ENCODE measurements around the gene VILL.
"Not testable (repeated sequence)": the region's sequence is repeated elsewhere in the genome, so short reads cannot be mapped to it uniquely, and the experiment has no call there.

VILL gene

GRCh38 chr3:37985637-37986320 lies 4.8 kb upstream of the VILL start:
- no peaks in the 10 kb centered on the region for H3K9me3 ChIP-seq (ENCODE audit: low read depth, low read length)
- no peak overlapping the region for H3K27ac ChIP-seq
- DNase-seq (ENCODE audit: low read depth, low spot score) = no peak
- TF ChIP-seq FOXP2 (optimal IDR thresholded peaks at IDR 0.05; ENCODE audit: control extremely low read depth, extremely low read length, insufficient read depth) (no peak), POLR2AphosphoS5 (IDR thresholded peaks at IDR 0.05; ENCODE audit: borderline replicate concordance, low read depth, low read length) (no peak), EZH2 (IDR thresholded peaks at IDR 0.05) (no peak)
- no peaks in the 10 kb centered on the region for H3K36me3 ChIP-seq (ENCODE audit: insufficient read depth, low read length)
- H3K4me3 ChIP-seq = no peak overlapping the region
- no peak overlapping the region for H3K9ac ChIP-seq (ENCODE audit: insufficient read length)

DNA sequence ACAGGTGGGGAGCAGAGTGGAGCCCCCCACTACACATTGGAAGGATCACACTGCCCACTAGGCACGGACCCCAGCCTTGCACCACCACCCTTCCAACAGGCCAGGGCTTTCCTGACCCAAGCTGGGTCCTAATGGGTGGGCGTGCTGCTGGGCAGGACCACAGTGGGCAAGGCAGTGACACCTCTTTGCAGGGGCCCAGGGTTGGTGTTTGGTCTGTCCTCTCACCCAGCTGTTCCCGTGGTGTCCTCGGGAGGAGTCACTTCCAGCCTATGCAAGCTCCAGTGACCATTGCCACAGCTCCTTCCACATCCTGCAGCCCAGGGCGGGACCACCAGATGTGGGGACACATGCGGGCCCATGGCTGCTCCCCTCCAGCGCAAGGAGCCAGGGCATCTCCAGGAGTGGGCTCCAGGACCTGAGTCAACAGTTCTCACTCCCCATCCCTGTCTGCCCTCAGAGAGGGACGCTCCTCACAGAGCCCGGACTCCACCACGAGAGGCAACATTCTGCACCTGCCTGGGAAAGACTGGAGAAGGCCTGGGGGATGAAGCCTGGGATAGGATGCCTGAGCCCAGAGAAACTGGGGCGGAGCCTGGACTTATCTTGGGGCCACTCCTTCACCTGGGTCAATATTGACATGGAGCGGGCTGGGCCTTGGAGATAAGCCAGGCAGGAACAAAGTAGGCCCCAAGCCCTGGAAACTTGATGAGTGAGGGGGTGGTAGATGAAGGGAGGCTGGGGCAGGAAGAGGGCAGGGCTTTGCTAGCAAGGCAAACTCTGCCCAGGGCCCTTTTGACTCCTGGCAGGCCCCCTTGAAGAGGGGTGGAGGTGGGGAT lies 3.9 kb upstream of the VILL start:
- H3K4me3 ChIP-seq = no peak overlapping the region
- H3K9me3 ChIP-seq (ENCODE audit: low read depth, low read length) = no peaks in the 10 kb centered on the region
- TF ChIP-seq POLR2AphosphoS5 (IDR thresholded peaks at IDR 0.05; ENCODE audit: borderline replicate concordance, low read depth, low read length) (no peak), EZH2 (IDR thresholded peaks at IDR 0.05) (no peak), FOXP2 (optimal IDR thresholded peaks at IDR 0.05; ENCODE audit: control extremely low read depth, extremely low read length, insufficient read depth) (no peak)
- no peaks in the 10 kb centered on the region for H3K36me3 ChIP-seq (ENCODE audit: insufficient read depth, low read length)
- no peak overlapping the region for H3K27ac ChIP-seq
- DNase-seq (ENCODE audit: low read depth, low spot score) = no peak
- H3K9ac ChIP-seq (ENCODE audit: insufficient read length) = no peak overlapping the region

GRCh38 chr3:37987315-37987697 lies 3.3 kb upstream of the VILL start:
- Histone ChIP-seq H3K4me3 (no peak overlapping the region), H3K36me3 (ENCODE audit: insufficient read depth, low read length) (no peaks in the 10 kb centered on the region), H3K9me3 (ENCODE audit: low read depth, low read length) (no peaks in the 10 kb centered on the region), H3K27ac (no peak overlapping the region), H3K9ac (ENCODE audit: insufficient read length) (no peak overlapping the region)
- no peak for TF ChIP-seq EZH2 (IDR thresholded peaks at IDR 0.05)
- no peak for TF ChIP-seq POLR2AphosphoS5 (IDR thresholded peaks at IDR 0.05; ENCODE audit: borderline replicate concordance, low read depth, low read length)
- TF ChIP-seq FOXP2 (optimal IDR thresholded peaks at IDR 0.05; ENCODE audit: control extremely low read depth, extremely low read length, insufficient read depth) = no peak
- no peak for DNase-seq (ENCODE audit: low read depth, low spot score)

DNA sequence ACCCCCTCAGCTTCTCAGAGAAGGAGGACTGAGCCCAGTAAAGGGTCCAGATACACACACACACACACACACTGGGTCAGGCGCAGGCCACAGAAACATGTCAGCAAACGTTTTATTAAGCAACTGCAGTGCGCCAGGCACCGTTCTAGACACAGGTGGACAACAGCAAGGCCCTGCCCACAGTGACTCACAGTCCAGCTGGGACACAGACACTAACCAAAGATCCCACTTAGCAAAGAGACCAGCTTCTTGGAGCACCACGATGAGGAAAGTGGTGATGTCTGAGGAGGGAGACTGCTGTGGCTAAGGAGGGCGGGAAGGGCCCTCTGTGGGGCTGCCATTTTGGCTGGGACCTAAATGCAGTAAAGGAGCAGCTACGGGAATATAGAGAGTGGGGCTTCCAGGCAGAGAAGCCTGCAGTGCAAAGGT lies 2.8 kb upstream of the VILL start:
- no peak for DNase-seq (ENCODE audit: low read depth, low spot score)
- no peak overlapping the region for H3K27ac ChIP-seq
- no peak overlapping the region for H3K9ac ChIP-seq (ENCODE audit: insufficient read length)
- TF ChIP-seq EZH2 (IDR thresholded peaks at IDR 0.05) = no peak
- TF ChIP-seq FOXP2 (optimal IDR thresholded peaks at IDR 0.05; ENCODE audit: control extremely low read depth, extremely low read length, insufficient read depth) = no peak
- TF ChIP-seq POLR2AphosphoS5 (IDR thresholded peaks at IDR 0.05; ENCODE audit: borderline replicate concordance, low read depth, low read length) = no peak
- no peak overlapping the region for H3K4me3 ChIP-seq
- no peaks in the 10 kb centered on the region for H3K9me3 ChIP-seq (ENCODE audit: low read depth, low read length)
- no peaks in the 10 kb centered on the region for H3K36me3 ChIP-seq (ENCODE audit: insufficient read depth, low read length)

DNA sequence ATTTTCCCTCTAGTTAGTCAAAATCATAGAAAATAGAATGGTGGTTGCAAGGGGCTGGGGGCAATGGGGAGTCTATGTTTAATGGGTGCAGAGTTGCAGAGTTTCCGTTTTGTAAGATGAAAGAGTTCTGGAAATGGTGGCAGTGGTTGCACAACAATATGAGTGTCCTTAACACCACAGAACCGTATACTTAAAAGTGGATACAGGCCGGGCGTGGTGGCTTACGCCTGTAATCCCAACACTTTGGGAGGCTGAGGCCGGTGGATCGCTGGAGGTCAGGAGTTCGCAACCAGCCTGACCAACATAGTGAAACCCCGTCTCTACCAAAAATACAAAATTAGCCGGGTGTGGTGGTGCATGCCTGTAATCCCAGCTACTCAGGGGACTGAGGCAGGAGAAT lies 2.2 kb upstream of the VILL start:
- not testable (repeated sequence) for H3K9me3 ChIP-seq (ENCODE audit: low read depth, low read length); H3K27ac ChIP-seq; H3K4me3 ChIP-seq; H3K9ac ChIP-seq (ENCODE audit: insufficient read length); DNase-seq (ENCODE audit: low read depth, low spot score); H3K36me3 ChIP-seq (ENCODE audit: insufficient read depth, low read length)

DNA sequence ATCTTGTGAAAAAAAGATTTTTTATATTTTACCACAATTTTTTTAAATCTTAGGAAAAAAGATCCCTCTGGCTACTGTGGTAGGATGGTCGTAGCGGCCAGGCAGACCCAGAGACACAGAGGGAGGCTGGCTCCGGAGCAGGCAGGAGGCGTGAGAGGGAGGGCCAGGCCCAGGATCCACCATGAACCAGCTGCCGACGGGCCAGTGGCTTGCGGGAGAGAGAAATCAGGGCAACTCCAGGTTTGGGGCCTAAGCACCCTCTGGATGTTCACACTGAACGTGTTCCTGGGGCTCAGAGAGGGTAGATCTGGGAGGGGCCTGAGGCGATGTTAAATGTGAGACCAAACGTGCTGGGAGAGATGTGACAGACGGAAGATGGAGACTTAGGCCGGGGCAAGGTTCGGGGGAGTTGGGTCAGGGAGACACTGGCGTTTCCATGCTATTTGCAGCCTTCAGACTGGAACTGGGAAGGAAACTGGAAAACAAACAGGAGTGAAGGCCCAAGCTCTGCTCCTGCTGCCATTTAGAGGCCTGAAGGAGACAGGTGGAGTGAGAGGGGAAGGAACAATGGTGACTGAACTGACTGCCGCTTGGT lies 1.6 kb upstream of the VILL start:
- Histone ChIP-seq H3K9me3 (ENCODE audit: low read depth, low read length) (no peaks in the 10 kb centered on the region), H3K4me3 (no peak overlapping the region), H3K27ac (no peak overlapping the region), H3K36me3 (ENCODE audit: insufficient read depth, low read length) (no peaks in the 10 kb centered on the region), H3K9ac (ENCODE audit: insufficient read length) (no peak overlapping the region)
- no peak for DNase-seq (ENCODE audit: low read depth, low spot score)
- TF ChIP-seq POLR2AphosphoS5 (IDR thresholded peaks at IDR 0.05; ENCODE audit: borderline replicate concordance, low read depth, low read length) (no peak), EZH2 (IDR thresholded peaks at IDR 0.05) (no peak), FOXP2 (optimal IDR thresholded peaks at IDR 0.05; ENCODE audit: control extremely low read depth, extremely low read length, insufficient read depth) (no peak)

- no peak overlapping the region for H3K27ac ChIP-seq
- no peaks in the 10 kb centered on the region for H3K9me3 ChIP-seq (ENCODE audit: low read depth, low read length)
- TF ChIP-seq POLR2AphosphoS5 (IDR thresholded peaks at IDR 0.05; ENCODE audit: borderline replicate concordance, low read depth, low read length) = no peak
- TF ChIP-seq FOXP2 (optimal IDR thresholded peaks at IDR 0.05; ENCODE audit: control extremely low read depth, extremely low read length, insufficient read depth) = no peak
- TF ChIP-seq EZH2 (IDR thresholded peaks at IDR 0.05) = no peak
- H3K36me3 ChIP-seq (ENCODE audit: insufficient read depth, low read length) = no peaks in the 10 kb centered on the region
- no peak for DNase-seq (ENCODE audit: low read depth, low spot score)
- no peak overlapping the region for H3K9ac ChIP-seq (ENCODE audit: insufficient read length)
- no peak overlapping the region for H3K4me3 ChIP-seq
Observed at GRCh38 chr3:37989821-37990480, 635 bp upstream of the VILL start.

DNA sequence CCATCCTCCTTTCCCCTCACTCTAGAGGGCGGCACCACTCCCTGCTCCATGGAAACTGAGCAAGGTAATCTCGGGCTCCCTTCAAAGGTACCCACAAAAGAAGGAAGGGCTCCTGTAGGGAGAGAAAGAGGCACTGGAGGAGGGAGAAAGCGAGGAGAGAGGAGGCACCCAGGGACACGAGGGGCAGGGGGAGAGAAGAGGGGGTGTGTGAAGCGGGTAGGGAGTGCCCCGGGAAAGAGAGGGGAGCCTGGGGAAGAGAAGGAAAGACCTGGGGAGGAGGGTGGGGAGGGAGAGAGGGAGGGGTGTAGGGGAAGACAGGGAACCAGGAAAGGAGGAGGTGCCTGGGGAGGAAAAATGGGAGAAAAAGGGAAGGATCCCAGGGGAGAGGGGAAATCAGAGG lies 523 bp downstream of the VILL start:
- Histone ChIP-seq H3K4me3 (no peak overlapping the region), H3K9ac (ENCODE audit: insufficient read length) (no peak overlapping the region), H3K27ac (no peak overlapping the region), H3K9me3 (ENCODE audit: low read depth, low read length) (no peaks in the 10 kb centered on the region), H3K36me3 (ENCODE audit: insufficient read depth, low read length) (no peaks in the 10 kb centered on the region)
- TF ChIP-seq POLR2AphosphoS5 (IDR thresholded peaks at IDR 0.05; ENCODE audit: borderline replicate concordance, low read depth, low read length) (no peak), FOXP2 (optimal IDR thresholded peaks at IDR 0.05; ENCODE audit: control extremely low read depth, extremely low read length, insufficient read depth) (no peak), EZH2 (IDR thresholded peaks at IDR 0.05) (no peak)
- no peak for DNase-seq (ENCODE audit: low read depth, low spot score)

All from SK-N-MC (cell line).